Stimulated activated CD4-positive, alpha-beta T cell treated with anti-CD3 and anti-CD28 coated beads, Interleukin-1b, Interleukin-23, amount 100 ng/mL, for 48 hours (primary cell): Measurements from ENCODE around the gene ROBO1.

Source experiments
- DNase-seq: peaks from one replicate; pipeline ENCODE4 v3.0.0-alpha.2; 2020

Gene ROBO1

GRCh38 chr3:78861156-78861555 is 906.6 kb downstream of the ROBO1 start:
- DNase-seq, result no peak

GRCh38 chr3:78860567-78860966 is 907.2 kb downstream of the ROBO1 start:
- DNase-seq, result no peak

GRCh38 chr3:78858910-78859309 is 908.9 kb downstream of the ROBO1 start:
- DNase-seq, result no peak

- no peak for DNase-seq
Observed at GRCh38 chr3:78858174-78858573, 909.6 kb downstream of the ROBO1 start.

GRCh38 chr3:78857494-78858111 is 910.2 kb downstream of the ROBO1 start:
- no peak for DNase-seq

GRCh38 chr3:78856164-78856563 is 911.6 kb downstream of the ROBO1 start:
- DNase-seq, result no peak

GRCh38 chr3:78855190-78855589 is 912.6 kb downstream of the ROBO1 start:
- no peak for DNase-seq

DNA sequence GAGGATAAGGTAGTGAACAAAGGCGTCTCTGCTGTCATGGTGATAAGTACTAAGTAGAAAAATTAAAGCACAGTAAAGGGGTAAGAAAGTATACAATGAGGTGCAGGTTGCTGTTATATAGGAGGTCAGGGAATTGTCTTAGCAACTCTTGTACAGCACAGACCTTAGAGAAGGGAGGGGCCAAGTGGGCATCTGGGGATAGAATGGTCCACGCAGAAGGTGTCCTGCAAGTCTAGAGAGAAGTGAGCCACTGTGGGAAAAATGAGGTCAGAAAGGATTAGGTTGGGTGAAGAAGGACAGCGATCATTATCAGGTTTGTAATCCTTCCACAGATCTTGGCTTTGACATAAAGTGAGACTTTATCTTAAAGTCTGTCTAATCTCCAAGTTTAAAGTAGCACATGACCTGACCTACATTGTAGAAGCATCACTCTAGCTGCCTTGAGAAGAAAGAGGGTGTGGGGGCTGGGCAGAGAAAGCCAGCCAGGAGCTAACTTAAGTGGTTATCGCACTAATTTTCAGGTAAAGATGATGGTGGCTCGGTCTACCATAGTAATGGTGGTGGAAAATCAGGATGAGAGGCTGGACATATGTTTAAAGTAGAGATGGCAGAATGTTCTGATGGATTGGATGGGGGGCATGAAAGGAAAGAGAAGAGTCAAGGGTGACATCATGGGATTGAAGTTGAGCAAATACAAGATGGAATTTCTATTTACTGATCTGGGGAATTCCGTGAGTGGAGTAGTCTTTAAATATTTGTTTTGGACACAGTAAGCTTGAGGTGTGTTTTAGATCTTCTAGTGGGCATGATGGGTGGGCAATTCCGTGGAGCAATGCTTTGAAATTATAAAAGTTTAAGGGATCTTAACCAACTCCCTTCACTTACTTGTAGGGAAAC is 919.2 kb downstream of the ROBO1 start:
- DNase-seq, result no peak

GRCh38 chr3:78847603-78848002 is 920.2 kb downstream of the ROBO1 start:
- no peak for DNase-seq

DNA sequence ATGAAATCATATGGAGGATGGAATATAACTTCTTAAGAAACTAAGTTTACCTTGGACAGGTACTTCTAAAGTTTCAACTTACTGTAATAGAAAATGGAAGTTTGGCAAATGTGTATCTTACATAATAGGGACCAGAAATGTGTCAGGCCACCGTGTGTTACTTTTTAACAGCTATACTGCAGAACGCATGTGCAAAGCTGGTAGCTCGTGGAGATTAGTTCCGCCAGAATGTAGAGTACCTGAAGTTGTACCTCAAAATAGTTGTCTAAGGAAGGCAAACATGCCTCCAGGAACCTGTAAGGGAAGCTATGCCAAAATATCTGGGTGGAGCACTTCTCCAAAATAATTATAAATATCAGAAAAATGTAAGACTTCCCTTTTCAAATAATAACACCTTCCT is 920.6 kb downstream of the ROBO1 start:
- no peak for DNase-seq

- no peak for DNase-seq
Observed at GRCh38 chr3:78846718-78847117, 921.1 kb downstream of the ROBO1 start.

- DNase-seq, result no peak
Observed at GRCh38 chr3:78845605-78846004, 922.2 kb downstream of the ROBO1 start.

DNA sequence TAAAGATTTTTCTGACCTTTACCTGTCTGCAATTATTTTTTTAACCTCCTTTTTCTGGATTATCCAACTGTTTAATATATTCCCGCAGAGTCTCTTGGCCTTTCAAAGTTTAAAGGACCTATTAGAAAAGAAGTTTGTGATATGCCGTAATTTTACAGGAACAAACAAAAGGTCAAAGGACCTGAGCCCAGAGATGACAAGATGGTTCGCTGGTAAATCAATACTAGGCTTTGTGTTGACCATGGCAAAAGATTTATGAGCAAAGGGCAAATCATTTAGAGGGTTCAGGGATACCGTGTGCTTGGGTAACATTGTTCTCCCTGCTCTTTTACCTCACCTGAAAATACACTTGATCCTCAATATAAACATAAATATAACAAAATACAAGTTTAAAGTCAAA is 923.5 kb downstream of the ROBO1 start:
- no peak for DNase-seq

DNA sequence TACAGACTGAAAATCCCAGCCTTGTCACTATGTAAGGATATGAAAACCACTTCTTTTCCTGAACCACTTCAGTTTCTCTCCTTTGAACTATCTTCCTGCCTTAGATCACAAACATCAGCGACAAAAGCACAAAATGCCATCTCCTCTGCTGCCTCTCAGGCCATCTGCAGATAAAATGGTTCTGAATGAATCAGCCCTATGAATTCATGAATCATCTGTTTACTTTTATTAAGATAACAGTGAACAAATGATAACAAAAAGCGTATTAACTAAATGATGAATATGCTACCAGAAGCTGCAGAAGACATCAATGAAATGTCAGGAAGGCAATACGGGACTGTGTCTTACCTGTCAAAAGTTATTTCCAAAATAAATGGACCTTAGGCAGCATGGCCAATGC is 928.1 kb downstream of the ROBO1 start:
- no peak for DNase-seq

GRCh38 chr3:78838362-78838761 is 929.4 kb downstream of the ROBO1 start:
- DNase-seq, result no peak

GRCh38 chr3:78834910-78835309 is 932.9 kb downstream of the ROBO1 start:
- DNase-seq, result no peak

DNA sequence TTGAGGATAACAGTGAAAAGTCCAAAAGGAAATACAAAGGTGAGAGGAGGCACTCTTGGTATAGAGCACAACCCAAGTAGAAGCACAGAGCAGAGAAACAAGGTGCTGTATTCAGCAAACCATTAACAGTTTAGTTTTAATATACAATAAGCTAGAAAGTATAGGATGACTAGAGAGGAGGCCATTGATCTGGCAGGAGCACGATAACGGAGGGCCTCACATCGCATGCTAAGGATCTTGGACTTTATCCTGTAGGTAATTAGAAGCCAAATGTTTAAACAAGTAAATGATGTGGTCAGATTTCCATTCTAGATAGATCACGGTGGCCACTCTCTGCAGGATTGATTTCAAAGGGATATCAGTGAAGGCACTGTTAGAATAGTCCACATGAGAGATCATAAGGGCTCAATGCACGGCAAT is 935.0 kb downstream of the ROBO1 start:
- no peak for DNase-seq

GRCh38 chr3:78831446-78831972 is 936.3 kb downstream of the ROBO1 start:
- no peak for DNase-seq

DNA sequence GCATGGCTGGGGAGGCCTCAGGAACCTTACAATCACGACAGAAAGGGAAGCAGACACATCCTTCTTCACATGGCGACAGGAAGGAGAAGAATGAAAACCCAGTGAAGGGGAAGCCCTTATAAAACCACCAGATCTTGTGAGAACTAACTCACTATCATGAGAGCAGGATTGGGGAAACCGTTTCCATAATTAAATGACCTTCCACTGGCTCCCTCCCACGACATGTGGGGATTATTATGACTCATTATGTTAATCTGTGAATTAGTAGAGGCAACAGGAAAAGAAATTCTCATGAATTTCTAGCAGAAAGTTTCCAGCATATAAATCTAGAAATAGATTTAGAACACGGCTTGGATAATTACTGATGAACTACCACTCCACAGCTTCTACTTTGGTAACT is 937.3 kb downstream of the ROBO1 start:
- no peak for DNase-seq

GRCh38 chr3:78827618-78828017 is 940.2 kb downstream of the ROBO1 start:
- DNase-seq, result no peak

DNA sequence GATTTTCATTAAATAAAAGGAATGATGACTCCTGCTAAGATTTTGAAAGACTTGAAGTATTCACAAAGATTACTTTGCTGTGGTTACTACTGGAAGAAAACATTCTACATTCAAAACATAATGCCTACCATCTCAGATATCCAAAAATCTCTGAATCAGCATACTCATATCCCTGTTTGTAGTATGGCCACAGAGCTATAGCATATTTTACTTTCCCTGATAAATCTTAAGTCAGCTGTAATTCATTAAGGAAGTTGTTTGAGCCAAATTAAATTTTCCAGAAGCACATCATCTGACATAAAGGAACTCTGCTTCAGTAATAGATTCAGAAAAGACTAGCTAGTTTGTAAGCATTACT is 942.0 kb downstream of the ROBO1 start:
- no peak for DNase-seq

GRCh38 chr3:78825118-78825857 is 942.5 kb downstream of the ROBO1 start:
- DNase-seq, result no peak

- no peak for DNase-seq
Observed at GRCh38 chr3:78823859-78824258, 943.9 kb downstream of the ROBO1 start.

GRCh38 chr3:78823434-78823833 is 944.4 kb downstream of the ROBO1 start:
- no peak for DNase-seq
